RWPE2 (cell line): ENCODE results near the gene BRPF3.

Experiments used
- ATAC-seq: fragments of 200-7000 bp; cut with Tn5 transposase; 3 replicates; pipeline ENCODE4 v1.9.1; 2021; ENCODE audit warnings: low read depth
- DNase-seq: peaks from one replicate; pipeline ENCODE4 v3.0.0-alpha.2; 2020; ENCODE audit warnings: low spot score
- H3K27ac ChIP-seq: fragments of 450-650 bp; 2 replicates; pipeline ENCODE4 v1.5.1; 2017; ENCODE audit warnings: mild to moderate bottlenecking; ENCODE audit not compliant: poor library complexity, severe bottlenecking
- H3K27me3 ChIP-seq: fragments of 250-450 bp; sonication (Bioruptor Pico); 2 replicates; pipeline ENCODE4 v1.5.1; 2021; ENCODE audit warnings: mild to moderate bottlenecking, moderate library complexity; ENCODE audit not compliant: insufficient read depth, poor library complexity, severe bottlenecking
- H3K36me3 ChIP-seq: fragments of 250-450 bp; sonication (Bioruptor Pico); 2 replicates; pipeline ENCODE4 v1.5.1; 2020; ENCODE audit warnings: low read depth, mild to moderate bottlenecking, moderate library complexity
- H3K4me1 ChIP-seq: fragments of 250-450 bp; sonication (Bioruptor Pico); 2 replicates; pipeline ENCODE4 v1.5.1; 2021; ENCODE audit warnings: mild to moderate bottlenecking, moderate library complexity; ENCODE audit not compliant: insufficient read depth, poor library complexity, severe bottlenecking
- H3K4me3 ChIP-seq: fragments of 250-450 bp; sonication (Bioruptor Pico); 2 replicates; pipeline ENCODE4 v1.5.1; 2021; ENCODE audit warnings: mild to moderate bottlenecking, moderate library complexity; ENCODE audit not compliant: severe bottlenecking
- H3K9me3 ChIP-seq: fragments of 250-450 bp; sonication (Bioruptor Pico); 2 replicates; pipeline ENCODE4 v1.5.1; 2021; ENCODE audit warnings: mild to moderate bottlenecking, moderate library complexity; ENCODE audit not compliant: severe bottlenecking
- CTCF ChIP-seq: fragments of 450-650 bp; IDR thresholded peaks from one replicate; pipeline ENCODE4 v1.5.1; 2017; ENCODE audit warnings: mild to moderate bottlenecking, moderate library complexity; ENCODE audit not compliant: poor library complexity, severe bottlenecking

Gene BRPF3

GRCh38 chr6:36268478-36269275 is 72.1 kb downstream of the BRPF3 start:
- Histone ChIP-seq H3K27ac (no peak overlapping the region), H3K27me3 (peaks cover 3% of the 10 kb centered on the region), H3K9me3 (no peaks in the 10 kb centered on the region), H3K4me3 (no peak overlapping the region), H3K4me1 (no peaks in the 10 kb centered on the region), H3K36me3 (no peaks in the 10 kb centered on the region)
- DNase-seq = no peak
- peak; percentile 22; the same call in 1 of the 3 replicates for ATAC-seq
- TF ChIP-seq CTCF = no peak

- Histone ChIP-seq H3K4me1 (no peaks in the 10 kb centered on the region), H3K9me3 (no peaks in the 10 kb centered on the region), H3K27me3 (no peaks in the 10 kb centered on the region), H3K36me3 (no peaks in the 10 kb centered on the region), H3K27ac (no peak within 1 kb of the TSS), H3K4me3 (no peak within 1 kb of the TSS)
- ATAC-seq = peak; percentile 70
- no peak for DNase-seq
- TF ChIP-seq CTCF = no peak
These were observed 73.5 kb downstream of the BRPF3 start, which contains the start of gene PNPLA1 for GRCh38 chr6:36269834-36270705. PNPLA1 (plus strand) TSS chr6:36270060; CDS start chr6:36270460, 400 bp downstream.

DNA sequence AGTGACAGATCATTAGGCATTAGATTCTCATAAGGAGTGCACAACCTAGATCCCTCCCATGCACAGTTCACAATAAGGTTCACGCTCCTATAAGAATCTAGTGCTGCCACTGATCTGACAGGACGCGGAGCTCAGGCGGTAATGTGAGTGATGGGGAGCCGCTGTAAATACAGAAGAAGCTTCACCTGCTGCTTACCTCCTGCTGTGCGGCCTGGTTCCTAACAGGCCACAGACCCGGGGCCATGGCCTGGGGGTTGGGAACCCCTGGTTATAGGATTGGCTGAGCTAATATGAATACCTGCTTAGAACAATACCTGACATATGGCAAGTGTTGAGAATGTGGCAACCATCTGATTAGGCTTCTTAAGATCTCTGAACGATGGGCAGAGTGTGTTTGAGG is 75.7 kb downstream of the BRPF3 start:
- Histone ChIP-seq H3K4me1 (no peaks in the 10 kb centered on the region), H3K4me3 (no peak overlapping the region), H3K36me3 (no peaks in the 10 kb centered on the region), H3K9me3 (no peaks in the 10 kb centered on the region), H3K27me3 (no peaks in the 10 kb centered on the region), H3K27ac (no peak overlapping the region)
- DNase-seq (no peak), ATAC-seq (no peak)
- no peak for TF ChIP-seq CTCF

DNA sequence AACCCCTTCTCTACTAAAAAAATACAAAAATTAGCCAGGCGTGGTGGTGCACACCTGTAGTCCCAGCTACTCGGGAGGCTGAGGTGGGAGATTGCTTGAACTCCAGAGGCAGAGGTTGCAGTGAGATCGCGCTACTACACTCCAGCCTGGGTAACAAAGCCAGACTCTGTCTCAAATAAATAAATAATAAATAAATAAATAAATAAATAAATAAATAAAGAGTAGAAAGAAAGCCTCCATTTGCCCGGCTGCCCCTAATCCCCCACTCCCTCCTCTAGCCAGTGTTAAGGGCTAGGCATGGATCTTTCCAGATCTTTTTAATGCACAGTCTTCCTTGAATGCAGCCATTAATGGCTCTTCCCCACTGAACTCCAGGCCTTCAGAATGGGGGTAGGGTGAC is 76.5 kb downstream of the BRPF3 start:
- H3K4me3 ChIP-seq = no peak overlapping the region

More for the DNA sequence above, 76.5 kb downstream of the BRPF3 start:
- no peaks in the 10 kb centered on the region for H3K36me3 ChIP-seq
- no peak for ATAC-seq
- TF ChIP-seq CTCF = no peak
- no peaks in the 10 kb centered on the region for H3K4me1 ChIP-seq
- no peaks in the 10 kb centered on the region for H3K9me3 ChIP-seq
- H3K27me3 ChIP-seq = no peaks in the 10 kb centered on the region
- H3K27ac ChIP-seq = no peak overlapping the region
- no peak for DNase-seq
